K562 (cell line): ENCODE results near the gene ARMH1. TPM values are rescaled to one million over a fixed set of nuclear protein-coding genes. Genes with fewer than 3 reads are reported as not detected.

Source experiments
- BRD9 ChIP-seq: fragments of 450-650 bp; IDR thresholded peaks from 2 replicates; pipeline ENCODE4 v1.6.1; 2018; ENCODE audit warnings: low read depth; ENCODE audit not compliant: partially characterized antibody
- E2F8 ChIP-seq: fragments of 450-650 bp; IDR thresholded peaks from 2 replicates; pipeline ENCODE4 v1.7.1; 2018; ENCODE audit warnings: mild to moderate bottlenecking, low read depth; ENCODE audit not compliant: partially characterized antibody
- EGR1 ChIP-seq: fragments of 450-650 bp; conservative IDR thresholded peaks from 2 replicates; pipeline ENCODE4 v1.6.1; 2017; ENCODE audit warnings: mild to moderate bottlenecking
- GABPB2 ChIP-seq: fragments of 250-450 bp; sonication (Bioruptor Pico); conservative IDR thresholded peaks from 2 replicates; pipeline ENCODE4 v1.5.1; 2021; ENCODE audit warnings: mild to moderate bottlenecking
- KLF6 ChIP-seq: fragments of 250-450 bp; sonication (Bioruptor Pico); IDR thresholded peaks from 2 replicates; pipeline ENCODE4 v1.4.0; 2020; ENCODE audit warnings: mild to moderate bottlenecking, moderate library complexity, borderline replicate concordance
- MIER1 ChIP-seq: fragments of 450-650 bp; IDR thresholded peaks from 2 replicates; pipeline ENCODE4 v1.6.1; 2016; ENCODE audit warnings: antibody characterized with exemption, mild to moderate bottlenecking, low read depth
- NONO ChIP-seq, 2 experiments: fragments of 200-400 bp in 1 of 2; fragments of 450-650 bp in 1 of 2; formaldehyde crosslinking in 1 of 2; IDR thresholded peaks; 2 replicates each; pipeline ENCODE4 v1.6.1; 2017; ENCODE audit warnings: low read depth in 2 of 2, mild to moderate bottlenecking in 2 of 2, moderate library complexity in 2 of 2, low read length in 1 of 2
- POLR2G ChIP-seq: fragments of 200-400 bp; formaldehyde crosslinking; IDR thresholded peaks from 2 replicates; pipeline ENCODE4 v1.6.1; 2017; ENCODE audit warnings: low read depth, mild to moderate bottlenecking, antibody characterized with exemption, low read length, moderate library complexity
- PURB ChIP-seq: sonication (generic); formaldehyde crosslinking; IDR thresholded peaks from 2 replicates; pipeline ENCODE4 v1.9.0; 2021; ENCODE audit warnings: low read depth, mild to moderate bottlenecking, missing genetic modification reagents
- RHOXF2B ChIP-seq: fragments of 250-450 bp; sonication (Bioruptor Pico); conservative IDR thresholded peaks from 2 replicates; pipeline ENCODE4 v1.5.1; 2021
- SMAD2 ChIP-seq: fragments of 150-350 bp; IDR thresholded peaks from 2 replicates; pipeline ENCODE4 v1.6.1; 2014; ENCODE audit warnings: low read depth, mild to moderate bottlenecking, low read length
- SMARCB1 ChIP-seq: IDR thresholded peaks from 2 replicates; pipeline ENCODE4 v1.6.1; 2011; ENCODE audit warnings: improper control_type of control experiment, low read depth; ENCODE audit not compliant: insufficient read length
- XRCC4 ChIP-seq: IDR thresholded peaks from one replicate; pipeline ENCODE4 v1.6.1; 2011; ENCODE audit not compliant: insufficient read depth, insufficient read length; ENCODE audit errors: extremely low read depth
- ZNF668 ChIP-seq: fragments of 250-450 bp; sonication (Bioruptor Pico); IDR thresholded peaks from 2 replicates; pipeline ENCODE4 v1.8.0; 2022; ENCODE audit warnings: mild to moderate bottlenecking, inconsistent platforms
- ZNF695 ChIP-seq: fragments of 450-650 bp; formaldehyde crosslinking; IDR thresholded peaks from 2 replicates; pipeline ENCODE4 v1.4.0; 2020; ENCODE audit warnings: mild to moderate bottlenecking, moderate library complexity
- ZNF75A ChIP-seq: fragments of 450-650 bp; formaldehyde crosslinking; IDR thresholded peaks from 2 replicates; pipeline ENCODE4 v1.4.0; 2020; ENCODE audit warnings: mild to moderate bottlenecking
- polyA plus RNA-seq, 8 experiments: library from polyadenylated mRNA; depleted of rRNA in 4 of 8; stranded (reverse) in 5 of 8; unstranded in 3 of 8; fragments of >200 nt; fragmentation: Nextera tagmentation in 2 of 8; fragmentation: Illumina TruSeq in 1 of 8; extraction: Ambion mirVana in 2 of 8; extraction: Trizol in 1 of 8; gene quantifications; 2 replicates each; pipeline versions ENCODE4 v1.2.1 to v1.2.3, GENCODE V29; 2011 to 2014; ENCODE audit warnings: inconsistent platforms in 1 of 8, missing spikeins in 1 of 8
- total RNA-seq, 7 experiments: library from RNA; depleted of rRNA in 6 of 7; stranded (reverse); fragments of >200 nt in 6 of 7; fragmentation: Illumina TruSeq in 2 of 7; extraction: Trizol in 2 of 7; gene quantifications; 2 replicates each; pipeline versions ENCODE4 v1.2.1 to v1.2.3, GENCODE V29; 2011 to 2021; ENCODE audit warnings: low replicate concordance in 1 of 7
- TF ChIP-seq, protein P1 (sequence below), 2 experiments: fragments of 250-450 bp in 1 of 2; fragments of 450-650 bp in 1 of 2; sonication (Bioruptor Pico) in 1 of 2; IDR thresholded peaks; 2 replicates each; pipeline versions ENCODE4 v1.6.1 to v1.8.0; 2016 to 2021; ENCODE audit warnings: mild to moderate bottlenecking in 2 of 2, moderate library complexity in 2 of 2, missing compliant biosample characterization in 1 of 2, missing genetic modification characterization in 1 of 2
- TF ChIP-seq, protein P2 (sequence below): sonication (generic); formaldehyde crosslinking; IDR thresholded peaks from 2 replicates; pipeline ENCODE4 v1.8.0; 2022; ENCODE audit warnings: mild to moderate bottlenecking, missing genetic modification reagents
- TF ChIP-seq, protein P3 (sequence below): IDR thresholded peaks from 2 replicates; pipeline ENCODE4 v1.6.1; 2014; ENCODE audit warnings: antibody characterized with exemption

The ARMH1 gene
- total and polyA plus RNA-seq, 9 of the 15 experiments (the other 6 are each of a cell fraction or from before 2014, with no cell fraction given), result 0.41 TPM; not detected in 8

GRCh38 chr1:44739307-44740178 is 65.0 kb downstream of the ARMH1 start, which contains the start of gene KIF2C (continued):
- TF ChIP-seq, protein P1, sequence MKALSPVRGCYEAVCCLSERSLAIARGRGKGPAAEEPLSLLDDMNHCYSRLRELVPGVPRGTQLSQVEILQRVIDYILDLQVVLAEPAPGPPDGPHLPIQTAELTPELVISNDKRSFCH (CRISPR knock-in tag; IDR thresholded peaks at IDR 0.05), result no peak
- TF ChIP-seq, protein P1 (tag; IDR thresholded peaks at IDR 0.05), result no peak
- TF ChIP-seq, protein P2, sequence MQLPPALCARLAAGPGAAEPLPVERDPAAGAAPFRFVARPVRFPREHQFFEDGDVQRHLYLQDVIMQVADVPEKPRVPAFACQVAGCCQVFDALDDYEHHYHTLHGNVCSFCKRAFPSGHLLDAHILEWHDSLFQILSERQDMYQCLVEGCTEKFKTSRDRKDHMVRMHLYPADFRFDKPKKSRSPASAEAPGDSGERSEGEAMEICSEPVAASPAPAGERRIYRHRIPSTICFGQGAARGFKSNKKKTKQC (CRISPR knock-in tag), result no peak; the same call in 1 of the 2 replicates
- TF ChIP-seq NONO (IDR thresholded peaks at IDR 0.05; ENCODE audit: low read depth in 2 of 2, low read length in 1 of 2) (0 out of 4 replicates have a peak, but pooled peaks of 1 of the 2 experiments have one; percentile 14), POLR2G (peak; percentile 95), BRD9 (peak; percentile 76), ZNF668 (CRISPR knock-in tag) (no peak), RHOXF2B (CRISPR knock-in tag) (no peak), PURB (CRISPR knock-in tag) (no peak), KLF6 (peak; percentile 86; the same call in 1 of the 2 replicates), E2F8 (peak; percentile 85), MIER1 (0 out of 2 replicates have a peak, but pooled peaks have one; percentile 55), ZNF695 (CRISPR knock-in tag) (no peak), SMARCB1 (no peak), GABPB2 (CRISPR knock-in tag) (no peak), EGR1 (peak; percentile 86), SMAD2 (no peak), XRCC4 (no peak), ZNF75A (CRISPR knock-in tag) (no peak)
- TF ChIP-seq, protein P3, sequence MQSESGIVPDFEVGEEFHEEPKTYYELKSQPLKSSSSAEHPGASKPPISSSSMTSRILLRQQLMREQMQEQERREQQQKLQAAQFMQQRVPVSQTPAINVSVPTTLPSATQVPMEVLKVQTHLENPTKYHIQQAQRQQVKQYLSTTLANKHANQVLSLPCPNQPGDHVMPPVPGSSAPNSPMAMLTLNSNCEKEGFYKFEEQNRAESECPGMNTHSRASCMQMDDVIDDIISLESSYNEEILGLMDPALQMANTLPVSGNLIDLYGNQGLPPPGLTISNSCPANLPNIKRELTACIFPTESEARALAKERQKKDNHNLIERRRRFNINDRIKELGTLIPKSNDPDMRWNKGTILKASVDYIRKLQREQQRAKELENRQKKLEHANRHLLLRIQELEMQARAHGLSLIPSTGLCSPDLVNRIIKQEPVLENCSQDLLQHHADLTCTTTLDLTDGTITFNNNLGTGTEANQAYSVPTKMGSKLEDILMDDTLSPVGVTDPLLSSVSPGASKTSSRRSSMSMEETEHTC, result no peak
